ENCODE results near the gene ALG12.

The ALG12 gene

DNA sequence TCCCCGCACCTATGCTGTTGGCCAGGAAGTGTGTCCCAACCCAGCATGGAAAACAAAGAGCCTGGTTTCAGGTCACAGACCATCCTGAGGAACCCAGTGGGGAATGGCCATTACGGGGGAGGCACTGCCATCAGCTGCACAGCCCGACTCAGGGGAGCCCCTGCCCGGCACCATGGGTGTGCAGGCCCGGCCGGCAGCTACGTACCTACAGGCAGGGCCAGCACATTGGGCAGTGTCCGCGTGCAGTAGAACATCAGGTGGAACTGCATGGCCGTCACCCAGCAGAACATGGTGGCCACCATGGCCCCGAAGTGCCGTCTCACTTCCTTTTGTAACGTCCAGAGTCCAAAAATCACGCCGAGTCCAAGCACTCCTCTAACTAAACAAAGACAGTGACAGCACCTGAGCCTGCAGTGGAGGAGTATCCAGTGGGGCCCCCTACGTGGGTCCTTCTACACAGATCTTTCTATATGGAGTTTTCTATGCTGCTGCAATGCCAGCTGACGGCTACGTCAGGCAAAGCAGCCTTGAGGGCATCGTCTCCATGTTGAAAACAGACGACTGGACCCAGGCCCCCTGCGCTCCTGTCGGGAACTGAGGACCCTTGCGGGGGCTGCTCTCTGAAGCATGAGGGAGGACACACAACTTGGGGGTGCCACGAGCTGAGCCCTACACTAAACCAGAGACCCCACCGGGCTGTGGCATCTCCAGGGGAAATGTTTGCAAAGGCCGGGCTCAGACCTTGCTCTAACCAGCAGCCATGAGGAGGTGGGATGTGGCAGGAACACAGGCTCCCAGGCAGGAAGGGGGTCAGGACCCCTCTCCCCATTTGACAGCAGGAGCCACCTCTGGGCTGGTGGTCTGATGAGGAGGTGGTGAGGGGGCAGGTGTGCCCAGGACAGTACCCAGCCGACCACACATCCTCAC, 7.7 kb downstream of the ALG12 start:
- DNase-seq: no peak

DNA sequence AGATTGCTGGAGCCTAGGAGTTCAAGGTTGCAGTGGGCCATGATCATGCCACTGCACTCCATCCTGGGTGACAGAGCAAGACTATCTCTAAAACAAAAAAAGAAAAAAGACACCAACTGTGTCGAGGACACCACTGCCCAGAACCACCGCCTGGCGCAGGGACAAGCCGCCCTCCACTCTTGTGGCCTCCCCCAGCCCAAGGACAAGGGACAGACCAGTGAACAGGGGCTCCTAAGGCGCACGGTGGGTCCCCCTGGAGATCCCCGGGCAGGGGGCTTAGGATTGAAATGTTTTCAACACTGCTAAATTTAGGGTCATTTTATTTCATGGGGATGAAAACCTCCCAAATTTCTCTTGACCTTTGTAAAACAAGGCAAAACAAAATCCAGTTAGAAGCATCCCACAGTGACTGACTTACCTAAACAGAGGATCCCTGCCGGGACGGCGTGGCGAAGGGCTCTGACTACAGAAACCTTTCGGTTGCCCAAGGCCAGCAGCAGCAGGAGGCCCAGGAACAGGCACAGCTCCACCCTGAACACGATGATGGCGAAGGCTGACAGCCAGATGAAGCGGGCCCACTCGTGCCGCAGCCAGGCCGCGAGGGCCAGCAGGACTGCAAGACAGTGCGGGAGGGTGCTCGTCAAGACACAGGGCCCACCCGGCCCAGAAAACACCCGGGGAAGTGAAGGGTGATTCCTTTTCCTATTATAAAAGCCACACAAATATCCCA, 8.6 kb downstream of the ALG12 start:
- no peak for DNase-seq

DNA sequence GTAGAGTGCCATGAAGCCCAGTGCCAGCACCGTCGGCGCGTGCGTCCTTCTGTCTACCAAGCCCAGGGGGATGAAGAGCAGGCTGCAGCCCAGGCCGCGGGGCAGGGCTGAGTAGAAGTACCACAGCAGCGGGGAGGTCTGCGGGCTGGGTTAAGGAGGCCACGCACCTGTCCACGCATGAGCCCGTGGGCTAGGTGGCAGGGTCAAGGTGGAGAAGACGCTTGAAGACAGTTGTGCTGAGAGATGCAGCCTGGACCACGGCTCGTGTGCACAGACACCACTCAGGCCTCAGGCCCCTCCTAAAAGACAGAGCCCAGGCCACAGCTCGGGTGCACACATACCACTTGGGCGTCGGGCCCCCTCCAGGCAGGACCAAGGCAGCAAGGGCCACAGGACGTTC, 10.4 kb downstream of the ALG12 start:
- no peak for DNase-seq

DNA sequence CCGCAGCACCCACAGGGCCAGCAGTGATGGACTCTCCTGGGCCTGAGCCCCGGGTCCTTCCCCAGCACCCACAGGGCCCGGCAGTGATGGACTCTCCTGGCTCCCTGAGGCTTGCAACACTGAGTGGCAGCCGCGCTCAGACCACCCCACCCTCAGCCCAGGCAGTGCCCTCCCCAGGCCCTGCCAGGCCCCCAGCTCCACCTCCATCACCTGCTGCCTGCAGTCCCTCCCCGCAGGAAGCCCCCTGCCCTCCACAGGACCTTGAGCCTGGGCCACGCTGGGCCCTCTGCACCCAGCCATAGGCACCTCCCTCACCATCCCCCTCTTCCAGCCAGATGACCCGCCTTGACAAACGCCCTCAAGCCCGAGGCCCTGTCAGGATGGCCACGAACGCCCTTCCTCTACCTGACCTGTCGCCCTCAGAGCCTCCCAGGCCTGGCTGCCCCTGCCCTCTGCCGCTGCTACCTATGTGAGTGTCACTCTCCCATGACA, 11.4 kb downstream of the ALG12 start:
- DNase-seq: no peak

DNA sequence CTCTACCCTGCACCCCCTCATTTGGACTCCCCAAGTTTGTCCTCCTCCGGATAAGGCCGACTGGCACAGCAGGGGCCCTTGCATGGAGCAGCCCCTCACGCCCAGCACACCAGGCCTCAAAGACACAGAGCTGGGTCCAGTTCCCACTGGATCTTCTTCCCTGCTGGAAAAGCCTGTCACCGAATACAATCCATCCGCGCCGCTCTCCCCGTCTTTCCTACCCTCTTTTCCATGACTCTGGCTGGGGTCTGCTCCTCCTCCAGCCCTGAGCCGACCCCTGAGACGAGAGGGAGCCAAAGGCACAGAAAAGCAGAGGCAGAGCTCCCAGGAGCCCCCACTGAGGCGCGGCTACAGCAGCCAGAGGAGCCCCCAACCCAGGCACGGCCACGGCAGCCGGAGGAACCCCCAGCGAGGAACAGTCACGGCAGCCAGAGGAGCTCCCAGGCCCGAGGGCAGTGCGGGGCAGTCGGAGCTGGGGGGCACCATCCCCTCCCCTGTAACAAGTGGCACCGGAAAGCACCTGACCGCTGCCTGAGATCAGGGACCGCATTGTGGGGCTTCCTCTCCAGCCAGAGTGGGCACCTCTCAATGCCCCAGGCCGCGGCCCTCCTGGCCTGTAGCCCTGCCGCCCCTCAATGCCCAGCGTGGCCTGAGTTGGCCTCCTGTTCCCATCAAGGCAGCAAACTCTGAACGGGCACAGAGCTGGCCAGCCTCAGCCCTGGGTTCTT, 12.0 kb downstream of the ALG12 start:
- no peak for DNase-seq

DNA sequence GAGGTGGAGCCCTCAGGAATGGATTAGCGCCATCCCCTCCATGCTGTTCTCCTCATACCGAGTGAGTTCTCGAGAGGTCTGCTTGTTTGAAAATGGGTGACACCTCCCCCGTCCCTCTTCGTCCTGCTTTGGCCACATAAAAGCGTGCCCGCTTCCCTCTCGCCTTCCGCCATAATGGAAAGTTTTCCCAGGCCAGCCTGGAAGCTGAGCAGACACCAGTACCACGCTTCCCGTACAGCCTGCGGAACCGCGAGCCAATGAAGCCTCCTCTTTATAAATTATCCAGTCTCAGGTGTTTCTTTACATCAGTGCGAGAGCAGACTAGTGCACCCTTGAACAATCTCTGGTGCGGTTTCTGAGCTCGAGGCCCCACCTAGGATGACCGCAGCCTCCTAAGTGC, 12.8 kb downstream of the ALG12 start:
- no peak for DNase-seq

DNA sequence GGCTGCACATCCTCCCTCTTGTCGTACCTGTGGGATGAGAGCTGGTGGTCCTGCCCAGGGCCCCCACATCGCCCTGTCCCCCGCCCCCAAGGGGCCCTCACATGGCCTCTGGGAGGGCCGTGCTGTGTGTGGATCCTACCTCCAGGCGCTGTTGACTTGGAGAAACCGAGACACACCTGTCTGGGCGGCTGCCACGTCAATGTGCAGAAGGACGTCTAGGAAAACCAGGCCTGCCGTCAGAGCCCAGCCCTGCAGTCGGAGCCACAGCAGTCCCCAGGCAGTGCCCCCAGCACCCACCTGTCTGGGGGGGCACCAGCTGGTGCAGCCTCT, 14.2 kb downstream of the ALG12 start:
- no peak for DNase-seq

DNA sequence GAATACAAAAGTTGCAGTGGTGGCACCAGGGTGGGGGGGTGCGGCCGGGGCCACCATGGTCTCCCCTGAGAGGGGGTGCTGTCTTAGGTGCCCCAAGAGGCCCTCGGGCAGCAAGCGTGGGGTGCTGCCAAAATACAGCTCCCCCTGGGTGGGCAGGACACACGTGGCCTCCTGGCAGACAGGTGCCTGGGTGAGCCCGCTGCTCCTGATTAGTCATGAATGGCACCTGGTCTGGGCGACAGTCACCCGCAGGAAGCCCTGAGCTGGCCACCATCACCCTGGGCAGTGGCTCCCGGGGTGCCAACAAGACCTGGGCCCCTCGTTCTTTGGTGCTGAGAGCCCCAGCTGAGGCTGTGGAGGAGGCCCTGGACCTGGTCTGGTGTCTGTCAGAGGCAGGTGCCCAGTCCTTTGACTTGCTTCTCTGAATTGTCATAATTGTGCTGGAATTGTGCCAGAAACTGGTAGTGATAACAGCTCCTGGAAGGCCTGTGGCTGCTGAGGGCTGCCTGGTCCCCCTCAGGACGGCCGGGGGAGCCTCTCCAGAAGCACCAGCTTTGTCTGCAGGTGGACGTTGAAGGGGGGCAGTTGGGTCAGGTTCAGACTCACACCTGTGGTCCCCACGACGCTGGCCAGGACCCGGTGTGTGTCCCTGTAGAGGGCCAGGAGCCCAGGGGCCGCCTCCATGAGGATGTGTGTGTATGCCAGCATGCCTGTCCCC, 14.8 kb downstream of the ALG12 start:
- no peak for DNase-seq

DNA sequence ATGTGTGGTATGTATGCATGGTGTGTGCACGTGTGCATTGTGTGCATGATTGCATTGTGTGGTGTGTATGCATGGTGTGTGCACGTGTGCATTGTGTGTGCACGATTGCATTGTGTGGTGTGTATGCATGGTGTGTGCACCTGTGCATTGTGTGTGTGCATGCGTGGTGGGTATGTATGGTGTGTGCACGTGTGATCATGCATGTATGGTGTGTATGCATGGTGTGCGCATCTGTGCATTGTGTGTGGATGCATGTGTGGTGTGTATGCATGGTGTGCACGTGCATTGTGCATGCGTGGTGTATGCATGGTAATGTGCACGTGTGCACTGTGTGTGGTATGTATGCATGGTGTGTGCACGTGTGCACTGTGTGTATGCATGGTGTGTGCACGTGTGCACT, 16.8 kb downstream of the ALG12 start:
- no peak for DNase-seq

DNA sequence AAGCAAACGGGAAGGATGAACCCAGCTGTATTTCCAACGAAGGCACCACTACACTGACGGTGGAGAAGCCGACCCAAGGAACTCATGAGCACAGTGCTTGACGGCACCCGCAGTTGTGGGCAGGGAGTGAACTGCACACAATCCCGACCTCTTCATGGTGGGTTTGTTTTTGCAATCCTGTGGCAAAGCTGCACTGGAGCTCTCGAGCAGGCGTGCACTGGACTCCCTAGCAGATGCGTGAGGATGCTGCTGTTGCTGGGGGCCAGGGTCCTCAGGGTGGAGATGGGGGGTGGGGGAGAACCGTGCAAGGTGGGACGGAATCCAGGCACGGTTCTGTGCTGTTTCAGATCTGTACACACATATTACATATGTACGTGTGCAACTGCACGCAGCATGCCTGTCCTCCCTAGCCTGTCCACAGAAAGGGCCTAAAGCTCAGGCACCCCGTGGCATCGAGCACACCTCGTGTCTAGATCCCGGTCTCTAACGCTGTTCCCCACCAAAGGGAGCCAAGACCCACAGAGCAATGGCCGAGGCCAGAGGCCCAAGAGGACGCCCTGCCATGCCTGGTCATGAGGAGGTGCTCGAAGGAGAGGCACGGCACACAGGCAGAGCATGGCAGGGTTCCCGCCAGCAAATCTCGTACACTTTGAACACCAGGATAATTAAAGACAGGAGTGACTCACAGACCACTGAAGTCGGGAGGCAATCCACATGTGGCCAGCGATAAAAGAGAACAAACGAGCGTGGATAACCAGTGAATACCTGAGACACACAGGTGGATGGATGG, 17.6 kb downstream of the ALG12 start:
- DNase-seq: no peak

DNA sequence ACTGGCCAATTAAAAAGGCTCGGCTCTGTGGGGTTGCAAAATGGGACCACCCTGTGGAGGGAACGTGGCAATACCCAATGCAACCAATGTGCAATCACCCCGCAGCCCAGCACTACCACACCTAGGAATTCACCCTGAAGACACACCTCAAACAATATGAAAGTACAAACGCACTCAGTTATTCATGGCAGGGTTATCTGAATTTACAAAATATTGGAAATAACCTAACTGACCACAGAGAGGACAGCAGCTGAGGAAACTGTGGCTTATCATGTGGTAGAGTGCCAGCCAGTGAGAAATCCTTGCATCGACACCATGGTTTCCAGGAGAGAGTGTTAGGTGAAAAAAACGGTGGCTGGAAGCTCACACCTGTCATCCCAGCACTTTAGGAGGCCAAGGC, 18.7 kb downstream of the ALG12 start:
- no peak for DNase-seq

DNA sequence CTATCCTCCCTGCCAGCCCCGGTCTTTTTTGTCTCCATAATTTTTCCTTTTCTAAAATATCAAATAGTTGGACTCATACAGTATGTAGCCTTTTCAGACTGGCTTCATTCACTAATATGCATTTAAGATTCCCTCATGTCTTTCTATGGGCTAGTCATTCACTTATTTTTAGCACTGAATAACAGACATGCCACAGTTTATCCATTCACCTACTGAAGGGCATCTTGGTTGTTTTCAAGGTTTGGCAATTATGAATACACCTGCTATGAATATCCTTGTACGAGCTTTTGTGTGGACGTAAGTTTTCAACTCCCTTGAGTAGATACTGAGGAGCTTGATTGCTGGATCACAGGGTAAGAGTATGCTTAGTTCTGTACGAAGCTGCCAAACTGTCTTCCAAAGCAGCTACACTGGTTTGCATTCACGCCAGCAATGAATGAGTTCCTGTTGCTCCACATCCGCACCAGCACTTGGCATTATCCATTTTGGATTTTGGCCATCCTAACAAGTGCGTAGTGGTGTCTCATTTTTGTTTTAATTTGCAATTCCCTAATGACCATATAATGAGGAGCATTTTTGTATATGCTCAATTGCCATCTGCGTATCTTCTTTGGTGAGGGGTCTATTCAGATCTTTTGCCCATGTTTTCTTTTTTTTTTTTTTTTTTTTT, 21.1 kb downstream of the ALG12 start:
- DNase-seq: no peak

DNA sequence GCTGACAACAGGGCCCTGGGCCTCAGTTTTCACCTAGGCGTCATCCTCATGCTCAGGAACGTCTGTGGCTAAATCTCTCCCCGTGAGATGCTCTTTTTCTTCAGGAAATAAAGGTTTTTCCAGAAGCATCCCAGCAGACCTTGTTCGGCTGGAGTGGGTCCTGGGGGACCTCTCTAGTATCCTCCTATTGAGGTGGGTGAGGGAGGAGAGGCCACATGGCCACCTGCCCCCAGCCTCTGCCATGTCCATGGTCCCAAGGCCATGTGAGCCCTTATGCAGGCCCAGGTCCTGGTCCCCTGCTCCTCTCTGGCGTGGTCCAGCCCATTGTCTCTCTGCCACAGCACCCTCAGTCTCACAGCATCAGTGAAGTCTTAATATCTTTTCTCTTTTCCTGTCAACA, 22.0 kb downstream of the ALG12 start:
- DNase-seq: no peak

DNA sequence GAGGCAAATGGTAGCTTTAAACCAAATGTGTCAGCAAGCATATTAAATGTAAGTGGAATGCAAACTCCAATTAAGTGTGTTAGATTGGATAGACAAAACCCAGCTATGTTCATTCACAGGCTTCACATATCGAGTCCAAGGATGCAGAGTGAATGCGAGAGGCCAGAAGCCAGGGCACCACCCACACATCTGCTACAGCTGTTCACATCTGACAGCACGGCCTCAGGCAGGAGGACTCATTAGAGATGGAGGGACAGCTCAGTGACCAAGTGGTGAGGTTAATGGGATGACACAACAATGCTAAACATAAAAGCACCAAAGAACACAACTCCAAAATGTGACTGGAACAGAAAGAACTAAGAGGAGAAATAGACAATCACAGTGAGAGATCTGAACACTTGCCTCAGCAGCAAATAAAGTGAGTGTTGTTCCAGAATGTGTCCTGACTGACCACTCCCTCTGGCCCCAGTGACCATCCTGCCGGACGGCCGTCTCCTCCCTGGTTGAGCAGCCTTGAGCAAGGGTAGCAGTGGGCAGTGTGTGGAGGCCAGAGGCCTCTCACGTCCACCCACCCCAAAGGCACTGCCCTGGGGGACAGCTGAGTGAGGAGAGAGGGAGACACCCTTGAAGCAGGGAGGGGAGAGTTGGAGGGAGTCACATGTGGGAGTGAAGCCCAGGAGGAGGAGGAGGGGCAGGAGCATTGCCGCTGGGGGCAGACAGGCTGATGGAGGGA, 23.8 kb downstream of the ALG12 start:
- DNase-seq: no peak

DNA sequence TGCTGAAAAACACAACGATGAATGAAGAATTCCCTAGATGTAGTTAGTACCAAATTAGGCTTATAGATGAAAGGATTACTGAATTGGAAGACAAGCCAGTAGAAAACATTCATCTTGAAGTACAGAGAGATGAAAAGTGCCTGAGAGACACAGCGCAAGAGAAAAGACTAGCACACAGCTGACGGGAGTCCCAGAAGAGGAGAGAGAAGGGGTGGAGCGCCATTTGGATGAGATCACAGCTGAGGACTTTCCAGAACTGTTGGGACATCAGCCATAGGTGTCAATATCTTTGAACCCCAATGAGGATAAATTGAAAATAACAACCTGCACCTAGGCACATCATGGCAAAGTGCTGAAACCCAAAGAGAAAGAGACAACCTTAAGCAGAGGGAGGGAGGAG, 25.2 kb downstream of the ALG12 start:
- no peak for DNase-seq

DNA sequence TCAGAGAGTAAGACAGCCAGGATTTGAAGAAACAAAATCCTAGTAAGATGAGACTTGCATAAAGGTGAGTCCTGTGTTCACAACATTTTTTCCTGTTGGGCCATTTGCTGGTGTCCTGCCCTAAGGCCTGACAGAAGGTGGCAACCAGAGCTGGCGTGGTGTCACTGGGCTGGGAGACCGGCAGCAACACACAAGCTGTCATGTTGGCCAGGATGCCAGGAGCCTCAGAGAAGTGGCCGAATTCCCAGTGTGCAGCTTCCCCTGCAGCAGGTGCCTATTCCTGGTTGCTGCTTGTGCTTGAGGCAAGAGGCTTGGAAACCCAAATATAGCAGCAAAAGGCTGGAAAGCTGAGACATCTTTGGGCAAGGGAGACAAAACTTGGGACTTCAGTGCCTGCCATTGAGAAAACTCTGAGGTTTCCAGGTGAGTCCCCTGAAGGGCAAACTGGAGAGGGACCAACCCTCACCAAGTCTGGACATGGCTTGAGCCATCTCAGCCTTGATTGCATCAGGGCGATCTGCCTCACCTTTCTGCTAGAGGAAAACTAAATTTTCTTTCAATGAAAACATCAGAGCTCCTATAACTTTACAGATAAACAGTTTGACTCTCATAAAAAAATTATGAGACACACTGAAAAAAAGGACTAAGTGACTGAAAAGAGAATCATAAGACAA, 25.9 kb downstream of the ALG12 start:
- no peak for DNase-seq

DNA sequence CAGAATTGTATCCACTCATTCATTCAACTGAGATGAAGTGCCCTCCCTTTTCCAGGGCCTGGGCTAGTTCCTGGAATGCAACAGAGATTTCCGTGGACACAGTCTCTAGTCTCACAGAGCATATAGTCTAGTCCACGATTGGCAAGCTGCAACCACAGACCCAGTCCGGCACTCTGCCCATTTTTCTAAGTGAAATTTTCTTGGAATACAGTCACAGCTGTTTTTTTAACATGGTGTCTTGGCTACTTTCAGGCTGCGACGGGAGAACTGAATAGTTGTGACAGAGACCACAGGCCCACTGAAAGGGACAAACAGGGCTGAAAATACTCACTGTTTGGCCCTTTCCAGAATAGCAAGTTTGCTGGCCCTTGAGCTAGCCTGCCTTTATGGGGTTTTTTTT, 29.2 kb downstream of the ALG12 start:
- DNase-seq: no peak

DNA sequence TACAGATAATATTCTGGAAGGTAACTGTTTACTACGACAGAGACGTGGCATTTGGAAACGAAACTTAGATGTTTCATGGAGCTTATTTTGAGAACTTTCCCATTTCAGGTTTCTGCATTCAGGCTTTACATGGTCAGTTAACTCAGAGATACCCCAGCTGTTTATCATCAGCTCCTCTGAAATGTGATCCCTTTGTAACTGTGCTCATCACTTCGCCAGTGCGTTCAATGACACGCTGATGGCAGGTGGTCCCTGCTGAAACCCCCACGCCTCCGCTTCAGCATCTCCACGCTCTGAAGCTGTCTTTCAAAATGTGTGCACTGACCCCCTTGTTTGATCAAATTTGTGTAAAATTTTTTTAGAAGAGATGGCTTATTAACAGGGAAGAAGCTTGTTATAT, 30.5 kb downstream of the ALG12 start:
- no peak for DNase-seq

DNA sequence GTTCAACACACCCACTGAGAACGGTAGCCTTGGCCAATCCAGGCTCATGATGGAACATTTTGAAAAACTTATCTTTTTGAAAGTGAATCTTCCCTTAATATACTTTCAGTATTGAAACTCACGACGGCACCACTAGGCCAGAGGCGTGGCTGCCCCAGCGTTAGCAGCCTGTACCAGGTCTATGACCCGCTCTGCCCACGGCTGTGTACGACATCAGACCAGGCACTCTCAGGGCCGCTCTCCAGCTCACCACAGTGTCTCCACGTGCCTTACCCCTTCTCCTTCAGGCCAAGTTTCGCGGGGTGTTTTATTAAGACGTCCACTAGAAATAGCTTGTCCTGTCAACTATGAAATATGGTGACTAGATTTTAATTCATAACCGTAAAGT, 31.2 kb downstream of the ALG12 start:
- DNase-seq: no peak

DNA sequence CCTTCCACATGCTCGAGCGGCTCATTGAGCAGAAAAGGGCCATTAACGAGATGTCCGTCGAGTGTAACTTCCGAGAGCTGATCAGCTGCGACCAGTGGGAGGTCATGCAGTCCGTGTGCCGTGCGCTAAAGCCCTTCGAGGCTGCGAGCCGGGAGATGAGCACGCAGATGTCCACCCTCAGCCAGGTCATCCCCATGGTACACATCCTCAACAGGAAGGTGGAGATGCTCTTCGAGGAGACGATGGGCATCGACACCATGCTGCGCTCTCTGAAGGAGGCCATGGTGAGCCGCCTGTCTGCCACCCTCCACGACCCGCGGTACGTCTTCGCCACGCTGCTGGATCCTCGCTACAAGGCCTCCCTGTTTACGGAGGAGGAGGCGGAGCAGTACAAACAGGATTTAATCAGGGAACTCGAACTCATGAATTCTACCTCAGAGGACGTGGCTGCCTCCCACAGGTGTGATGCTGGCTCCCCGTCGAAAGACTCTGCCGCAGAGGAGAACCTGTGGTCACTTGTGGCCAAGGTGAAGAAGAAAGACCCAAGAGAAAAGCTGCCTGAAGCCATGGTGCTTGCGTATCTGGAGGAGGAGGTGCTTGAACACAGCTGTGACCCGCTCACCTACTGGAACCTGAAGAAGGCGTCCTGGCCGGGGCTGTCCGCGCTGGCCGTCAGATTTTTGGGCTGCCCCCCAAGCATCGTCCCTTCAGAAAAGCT, 31.7 kb downstream of the ALG12 start:
- no peak for DNase-seq
